Stimulated activated CD4-positive, alpha-beta T cell treated with anti-CD3 and anti-CD28 coated beads, Interleukin-15, amount 100 ng/mL, for 24 hours (primary cell): Measurements from ENCODE around the gene GNG11.
A peak's percentile ranks its signal among the peaks of the same experiment; 100 is the strongest.
"Not testable (repeated sequence)": the region's sequence is repeated elsewhere in the genome, so short reads cannot be mapped to it uniquely, and the experiment has no call there.

Experiments used
- DNase-seq: peaks from one replicate; pipeline ENCODE4 v3.0.0-alpha.2; 2020

Gene GNG11

GRCh38 chr7:93921607-93922566 is at the start of gene GNG11:
Gene GNG11, plus strand, starts transcription at chr7:93921735. Its CDS starts 403 bp downstream, at chr7:93922138.
- DNase-seq = peak; percentile 54

DNA sequence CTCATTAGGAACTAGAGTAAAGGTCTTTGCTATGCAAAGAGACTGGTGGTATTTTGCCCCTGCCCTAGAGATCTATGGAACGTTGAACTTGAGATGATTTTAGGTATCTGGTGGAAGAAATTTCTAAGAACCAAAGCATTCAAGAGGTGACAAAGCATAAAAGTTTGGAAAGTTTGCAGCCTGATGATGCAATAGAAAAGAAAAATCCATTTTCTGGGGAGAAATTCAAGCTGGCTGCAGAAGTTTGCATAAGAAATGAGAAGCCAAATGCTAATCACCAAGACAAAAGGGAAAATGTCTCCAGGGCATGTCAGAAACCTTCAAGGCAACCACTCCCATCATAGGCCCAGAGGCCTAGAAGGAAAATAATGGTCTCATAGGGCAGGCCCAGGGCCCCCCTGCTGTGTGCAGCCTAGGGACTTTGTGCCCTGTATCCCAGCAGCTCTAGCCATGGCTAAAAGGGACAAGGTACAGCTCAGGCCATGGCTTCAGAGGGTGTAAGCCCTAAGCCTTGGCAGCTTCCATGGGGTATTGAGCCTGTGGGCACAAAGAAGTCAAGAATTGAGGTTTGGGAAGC is 47.4 kb upstream of the GNG11 start:
- DNase-seq = no peak

DNA sequence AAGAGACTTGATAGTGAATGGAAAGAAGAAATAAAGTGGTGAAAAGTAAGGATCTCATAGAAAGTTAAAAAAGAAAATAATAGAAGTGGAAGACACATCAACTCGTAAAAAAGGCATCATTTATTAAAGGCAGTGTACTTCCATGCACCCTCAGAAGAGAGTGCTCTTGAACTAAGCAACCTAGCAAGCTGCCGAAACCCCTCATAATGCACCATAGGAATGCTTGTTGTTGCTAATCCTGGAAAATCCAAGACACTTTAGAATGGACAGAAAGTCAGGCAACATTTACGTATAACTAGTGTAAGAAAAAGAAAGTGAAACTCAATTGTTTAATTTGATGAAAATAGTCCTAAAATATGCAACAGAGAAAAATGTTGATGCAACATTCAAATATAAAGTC is 43.8 kb upstream of the GNG11 start:
- no peak for DNase-seq

DNA sequence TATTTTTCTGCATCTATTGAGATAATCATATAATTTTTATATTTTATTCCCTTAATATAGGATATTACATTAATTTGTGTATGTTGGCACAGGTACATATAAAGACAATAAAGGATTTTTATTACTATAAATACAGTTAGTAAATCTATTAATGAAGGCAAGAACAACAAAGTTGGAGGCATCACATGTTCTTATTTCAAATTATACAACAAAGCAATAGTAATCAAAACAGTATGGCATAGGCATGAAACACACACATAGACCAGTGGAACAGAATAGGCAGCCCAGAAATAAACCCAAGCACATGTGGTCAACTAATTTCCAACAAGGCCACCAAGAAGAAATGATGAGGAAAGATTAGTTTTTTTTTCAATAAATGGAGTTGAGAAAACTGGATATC is 42.2 kb upstream of the GNG11 start:
- no peak for DNase-seq

- no peak for DNase-seq
Observed at GRCh38 chr7:93882468-93882867, 39.1 kb upstream of the GNG11 start.

- no peak for DNase-seq
Observed at GRCh38 chr7:93883078-93883916, 38.2 kb upstream of the GNG11 start.

- no peak for DNase-seq
Observed at GRCh38 chr7:93883917-93884345, 37.6 kb upstream of the GNG11 start.

- DNase-seq = no peak
Observed at GRCh38 chr7:93884541-93884940, 37.0 kb upstream of the GNG11 start.

DNA sequence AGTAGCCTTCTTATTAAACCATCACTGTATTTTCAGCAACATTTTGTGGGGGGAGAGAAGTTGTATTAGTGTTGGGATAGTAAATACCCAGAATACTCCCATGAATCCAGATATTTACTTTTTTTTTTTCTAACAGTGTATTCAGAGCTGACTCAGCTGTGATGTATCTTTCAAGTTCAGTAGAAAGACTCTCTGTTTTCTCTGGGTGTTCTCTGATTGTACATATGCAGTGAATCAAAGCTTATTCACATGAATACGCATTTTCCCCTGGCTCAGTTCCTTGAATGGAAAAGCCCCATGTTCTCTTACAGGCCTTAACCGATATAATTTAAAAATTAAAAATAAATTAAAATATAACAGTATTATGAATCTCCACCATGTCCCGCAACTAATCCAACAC is 32.3 kb upstream of the GNG11 start:
- DNase-seq = no peak

- DNase-seq = peak; percentile 19
Observed at GRCh38 chr7:93890041-93890463, 31.5 kb upstream of the GNG11 start.

DNA sequence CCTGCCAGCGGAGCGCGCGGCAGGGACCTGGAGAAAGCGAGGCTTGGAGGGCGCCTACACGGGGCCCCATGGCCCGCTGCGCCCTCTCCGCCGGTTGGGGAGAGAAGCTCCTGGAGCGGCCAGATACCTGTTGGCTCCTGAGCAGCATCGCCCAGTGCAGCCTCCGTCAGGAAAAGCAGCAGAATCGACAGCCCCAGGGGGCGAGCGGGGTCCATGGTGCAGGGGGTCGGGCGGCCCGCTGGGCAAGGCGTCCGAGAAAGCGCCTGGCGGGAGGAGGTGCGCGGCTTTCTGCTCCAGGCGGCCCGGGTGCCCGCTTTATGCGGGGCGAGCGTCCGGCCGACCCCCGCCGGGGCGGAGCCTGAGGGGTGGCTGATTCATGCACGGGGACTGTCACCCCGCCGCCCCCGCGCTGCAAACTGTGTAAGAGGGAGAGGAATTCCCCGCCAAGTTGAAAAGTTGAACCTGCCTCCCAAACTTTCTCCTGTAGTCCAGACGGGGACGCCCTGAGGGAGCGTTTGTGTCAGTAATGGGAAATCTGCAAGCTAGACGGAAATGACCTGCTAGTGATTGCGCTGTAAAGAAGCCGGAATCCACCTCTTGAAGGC is 31.0 kb upstream of the GNG11 start, which contains the start of gene TFPI2:
Gene TFPI2, minus strand, starts transcription at position 290 of the 605 bp plus-strand sequence. Its CDS starts 75 bp downstream, at position 215.
- peak; percentile 38 for DNase-seq

- no peak for DNase-seq
Observed at GRCh38 chr7:93894426-93894825, 27.1 kb upstream of the GNG11 start.

DNA sequence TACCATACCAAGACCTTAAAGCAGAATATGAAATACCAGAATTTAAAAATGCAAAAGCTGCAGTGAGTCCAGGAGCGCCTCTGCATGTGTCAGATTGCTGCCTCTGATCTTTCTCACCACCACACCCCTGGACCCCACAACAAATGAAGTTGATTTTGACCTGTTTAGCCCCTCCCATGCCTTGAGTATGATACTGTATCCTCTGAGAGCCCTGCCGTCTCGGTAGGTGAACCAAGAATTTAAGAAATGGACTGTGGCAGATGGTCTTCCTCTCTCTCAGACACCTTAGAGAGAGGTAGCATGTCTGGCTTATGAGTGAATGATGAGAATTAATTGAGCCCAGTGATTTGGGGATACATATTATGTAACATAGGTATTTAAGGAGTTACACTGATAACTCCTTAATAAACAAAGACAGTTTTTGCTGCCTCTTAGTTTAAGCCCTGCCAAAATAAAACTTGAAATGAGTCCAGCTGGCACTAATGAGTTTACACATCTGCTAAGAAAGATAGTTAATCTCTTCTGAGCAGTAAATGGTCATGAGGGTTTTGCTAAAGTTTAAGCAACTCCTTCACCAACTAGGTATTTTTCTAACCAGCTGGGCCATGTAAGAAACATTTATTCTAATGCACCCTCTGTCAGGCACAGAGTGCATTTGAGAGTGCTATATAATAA is 26.4 kb upstream of the GNG11 start:
- no peak for DNase-seq

DNA sequence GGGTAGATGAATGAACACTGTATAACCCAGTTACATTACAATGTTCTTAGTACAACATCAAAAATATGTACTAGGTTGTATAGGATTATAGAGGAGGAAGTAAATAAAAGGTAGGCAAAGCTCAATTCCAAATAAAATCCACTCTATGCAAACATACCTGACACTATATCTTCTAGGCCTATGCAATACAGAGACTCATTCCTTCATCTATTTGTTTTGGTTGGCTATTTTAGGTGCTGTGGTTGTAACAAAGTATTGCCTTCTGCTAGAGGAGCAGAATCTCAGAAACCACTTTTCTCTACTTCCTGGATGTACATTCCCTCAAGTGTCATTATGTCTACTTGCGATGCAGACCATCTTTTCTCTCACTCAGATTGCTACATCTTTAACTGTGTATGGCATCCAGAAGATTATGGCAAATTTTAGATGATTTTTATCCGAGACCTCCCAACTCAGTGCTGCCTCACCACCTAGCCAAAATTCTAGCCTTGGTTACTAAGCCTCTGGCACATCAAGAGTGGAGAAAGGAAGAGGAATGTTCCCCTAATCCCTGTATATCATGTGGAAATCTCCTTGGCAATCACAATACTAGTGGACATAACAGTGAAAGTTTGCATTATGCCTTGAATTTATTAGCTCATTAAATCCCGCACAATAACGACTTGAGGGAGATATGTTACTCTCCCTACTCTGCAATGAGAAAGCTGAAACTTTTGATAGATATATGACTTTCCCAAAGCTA is 25.5 kb upstream of the GNG11 start:
- no peak for DNase-seq

DNA sequence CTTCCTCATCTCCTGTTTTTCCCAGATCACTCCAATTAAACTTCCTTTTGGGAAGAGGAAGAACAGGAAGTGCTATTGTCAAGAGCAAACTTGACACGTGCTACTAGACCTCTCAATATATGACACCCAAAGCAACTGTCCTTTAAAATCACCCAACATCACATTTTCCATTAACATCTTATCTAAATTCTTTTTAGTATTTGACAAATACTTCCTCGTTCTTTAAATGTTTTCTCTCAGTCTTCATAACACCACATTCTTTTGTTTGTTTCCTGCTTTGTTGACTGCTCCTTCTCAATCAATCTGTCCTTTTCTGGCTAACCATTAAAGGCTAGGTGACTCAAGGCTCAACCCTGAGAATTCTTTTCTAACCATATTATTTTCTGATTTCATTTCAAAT is 23.9 kb upstream of the GNG11 start:
- no peak for DNase-seq

DNA sequence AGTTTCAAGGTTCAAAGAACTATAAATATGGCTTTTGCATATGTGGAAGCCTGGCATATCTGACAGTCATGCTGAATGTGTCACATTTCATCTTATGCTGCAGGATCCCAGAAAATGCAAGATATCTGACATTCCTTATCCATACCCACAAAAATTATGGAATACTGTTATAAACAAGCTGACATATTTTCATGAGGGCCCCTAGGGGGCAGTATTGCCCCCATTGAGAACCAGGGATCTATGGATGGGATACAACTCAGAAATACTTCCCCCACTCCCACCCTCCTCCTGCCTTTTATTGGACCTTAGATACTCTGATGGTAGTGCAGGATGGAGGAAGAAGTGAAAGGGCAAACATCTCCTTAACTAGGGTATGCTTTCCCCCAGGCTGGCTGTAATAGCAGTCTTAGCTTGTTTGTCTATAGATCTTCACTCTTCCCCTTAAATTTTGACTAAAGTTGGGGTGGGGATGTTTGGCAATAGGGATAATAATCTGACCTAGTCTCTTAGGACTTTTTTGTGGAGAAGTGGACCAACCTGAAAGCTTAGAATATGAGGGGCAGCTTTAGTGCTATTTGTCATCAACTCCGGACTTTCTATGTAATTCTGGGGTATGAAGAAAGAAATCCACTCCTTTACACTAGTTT is 18.6 kb upstream of the GNG11 start:
- DNase-seq = no peak

DNA sequence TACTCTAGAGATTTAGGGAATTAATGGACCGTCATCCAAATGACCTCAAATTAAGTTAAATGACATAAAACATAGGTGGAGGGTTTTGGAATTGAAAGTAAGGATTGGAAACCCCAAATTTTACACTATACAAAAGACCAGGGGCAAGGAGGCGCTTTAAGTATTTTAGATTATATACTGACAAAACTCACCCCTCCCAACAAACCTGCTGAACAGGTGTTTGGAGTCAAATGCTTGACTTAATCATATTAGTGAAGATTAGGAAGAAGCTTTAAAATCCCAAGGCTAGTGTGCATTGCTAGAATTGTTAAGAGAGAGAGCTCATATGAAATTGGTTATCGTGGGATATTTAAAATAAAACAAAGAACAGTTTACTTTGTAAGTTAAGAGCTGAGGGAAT is 15.3 kb upstream of the GNG11 start, which contains the start of gene GNGT1:
Gene GNGT1, plus strand, starts transcription at position 301 of the 400 bp plus-strand sequence. CDS start 180 bp downstream, outside the sequence.
- DNase-seq = no peak

DNA sequence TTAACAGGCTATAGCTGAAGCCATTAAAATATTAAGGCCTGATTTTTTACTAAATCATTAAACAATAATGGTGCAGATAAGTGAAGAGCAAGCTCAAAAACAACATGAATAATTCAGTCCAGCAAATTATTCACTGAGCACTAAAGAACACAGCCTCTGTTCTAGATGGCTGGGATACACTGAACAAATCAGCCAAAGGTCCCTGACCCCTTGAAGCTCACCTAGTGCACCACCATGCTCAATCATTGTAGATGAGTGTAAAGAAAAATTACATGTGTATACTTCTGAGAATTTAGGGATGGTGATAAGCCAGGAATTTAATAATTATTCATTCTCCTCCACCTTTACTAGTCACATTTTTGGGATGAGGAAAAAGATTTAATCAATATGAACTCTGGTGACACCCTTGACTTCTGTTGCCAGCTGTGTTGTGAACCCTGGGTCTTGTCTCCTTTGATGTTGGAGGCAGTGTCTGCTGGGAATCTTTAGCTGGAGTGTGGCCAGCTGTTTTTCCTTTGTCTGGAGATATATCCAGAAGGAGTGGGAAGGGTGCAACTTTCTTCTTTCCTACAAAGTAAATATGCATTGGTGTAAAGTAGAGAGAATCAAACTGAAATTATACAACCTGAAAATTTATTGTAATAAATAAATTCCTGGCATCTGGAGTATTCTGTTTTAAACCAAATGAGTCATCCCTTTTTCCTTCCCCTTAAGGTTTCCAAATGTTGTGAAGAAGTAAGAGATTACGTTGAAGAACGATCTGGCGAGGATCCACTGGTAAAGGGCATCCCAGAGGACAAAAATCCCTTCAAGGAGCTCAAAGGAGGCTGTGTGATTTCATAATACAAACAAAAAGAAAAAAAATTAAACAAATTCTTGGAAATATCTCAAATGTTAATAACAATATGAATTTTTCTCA is 11.2 kb upstream of the GNG11 start:
- DNase-seq = no peak

GRCh38 chr7:93911242-93911641 is 10.3 kb upstream of the GNG11 start:
- not testable (repeated sequence) for DNase-seq

DNA sequence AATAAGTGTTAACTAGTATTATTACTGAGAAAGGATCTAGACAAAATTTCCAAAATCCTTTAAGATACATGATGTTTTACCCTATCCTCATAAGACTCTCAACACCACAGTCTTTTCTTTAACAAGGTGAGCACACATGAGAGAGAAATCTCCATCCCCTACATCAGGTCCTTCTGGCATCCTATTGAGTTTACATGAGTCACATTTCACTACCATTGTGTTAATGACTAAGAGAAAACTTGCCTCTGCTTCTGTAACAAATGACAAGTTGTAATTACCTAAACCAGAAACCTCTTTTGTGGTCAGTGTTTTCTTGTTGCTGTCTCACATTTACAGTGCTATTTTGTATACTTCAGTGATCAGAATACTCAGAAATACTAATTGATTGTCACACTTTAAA is 9.9 kb upstream of the GNG11 start:
- DNase-seq = not testable (repeated sequence)
